Karpas-422 (cell line): ENCODE data around the gene NT5DC3. TPM values are rescaled to one million over a fixed set of nuclear protein-coding genes. Genes with fewer than 3 reads are reported as not detected.

Source experiments
- DNase-seq: peaks from one replicate; pipeline ENCODE4 v3.0.0-alpha.2; 2015
- H2AFZ ChIP-seq: fragments of 200-600 bp; sonication (generic); 2 replicates; pipeline ENCODE4 v1.6.1; 2014; ENCODE audit warnings: antibody characterized with exemption, low read length, mixed read lengths
- H3K27ac ChIP-seq: fragments of 200-600 bp; sonication (generic); 2 replicates; pipeline ENCODE4 v1.5.1; 2014; ENCODE audit warnings: mild to moderate bottlenecking, low read length, moderate library complexity
- H3K27me3 ChIP-seq: fragments of 200-600 bp; sonication (generic); 2 replicates; pipeline ENCODE4 v1.6.1; 2014; ENCODE audit warnings: low read length, mixed read lengths
- H3K36me3 ChIP-seq: fragments of 200-600 bp; sonication (generic); 2 replicates; pipeline ENCODE4 v1.6.1; 2014; ENCODE audit warnings: low read length, mixed read lengths; ENCODE audit not compliant: insufficient read depth
- H3K4me1 ChIP-seq: fragments of 200-600 bp; sonication (generic); 2 replicates; pipeline ENCODE4 v1.6.1; 2014; ENCODE audit warnings: mild to moderate bottlenecking, low read length, mixed read lengths
- H3K4me2 ChIP-seq: fragments of 200-600 bp; sonication (generic); 2 replicates; pipeline ENCODE4 v1.6.1; 2014; ENCODE audit warnings: low read length, low read depth, mild to moderate bottlenecking; ENCODE audit not compliant: poor library complexity, severe bottlenecking
- H3K4me3 ChIP-seq: fragments of 200-600 bp; sonication (generic); 2 replicates; pipeline ENCODE4 v1.5.1; 2014; ENCODE audit warnings: mild to moderate bottlenecking, antibody characterized with exemption, low read length, mixed read lengths
- H3K79me2 ChIP-seq: fragments of 200-600 bp; sonication (generic); 2 replicates; pipeline ENCODE4 v1.6.1; 2014; ENCODE audit warnings: mild to moderate bottlenecking, low read length, mixed read lengths
- H3K9ac ChIP-seq: fragments of 200-600 bp; sonication (generic); 2 replicates; pipeline ENCODE4 v1.6.0; 2014; ENCODE audit warnings: low read length
- H3K9me2 ChIP-seq: fragments of 200-600 bp; sonication (generic), shearing (Covaris generic); replicated peaks from 2 replicates; pipeline ENCODE4 v1.6.0; 2014; ENCODE audit warnings: mild to moderate bottlenecking, low read length, moderate library complexity; ENCODE audit not compliant: insufficient read depth
- H3K9me3 ChIP-seq: fragments of 300-700, 200-600 bp; sonication (generic); 2 replicates; pipeline ENCODE4 v1.6.1; 2014; ENCODE audit warnings: low read length, mixed read lengths
- H4K20me1 ChIP-seq: fragments of 200-600 bp; sonication (generic); 2 replicates; pipeline ENCODE4 v1.6.1; 2014; ENCODE audit warnings: mild to moderate bottlenecking, antibody characterized with exemption, low read length, low read depth; ENCODE audit not compliant: insufficient read depth
- total RNA-seq: library from RNA; depleted of rRNA; stranded (reverse); fragments of >200 nt; shearing (Covaris generic); gene quantifications from 2 replicates; pipeline ENCODE4 v1.2.3, GENCODE V29; 2014; ENCODE audit warnings: low replicate concordance; rRNA removed

The NT5DC3 gene
- total RNA-seq, 1 experiment from 2014 or later = 1.7 TPM

- Histone ChIP-seq H3K79me2 (no peaks in the 10 kb centered on the region), H3K4me1 (no peaks in the 10 kb centered on the region), H3K9ac (no peak overlapping the region), H3K4me2 (no peak overlapping the region), H3K27me3 (no peaks in the 10 kb centered on the region), H3K9me3 (peaks cover 5% of the 10 kb centered on the region; the same call in 1 of the 2 replicates), H3K27ac (no peak overlapping the region), H4K20me1 (no peaks in the 10 kb centered on the region), H3K4me3 (no peak overlapping the region), H2AFZ (no peak overlapping the region), H3K9me2 (no peaks in the 10 kb centered on the region), H3K36me3 (no peaks in the 10 kb centered on the region)
- DNase-seq = no peak
Observed at GRCh38 chr12:103734863-103735262, 106.2 kb downstream of the NT5DC3 start.

- H3K9me3 ChIP-seq = peaks cover 5% of the 10 kb centered on the region; the same call in 1 of the 2 replicates
- H3K27ac ChIP-seq = no peak overlapping the region
- no peak overlapping the region for H3K4me2 ChIP-seq
- H4K20me1 ChIP-seq = no peaks in the 10 kb centered on the region
- no peak overlapping the region for H3K9ac ChIP-seq
- no peaks in the 10 kb centered on the region for H3K9me2 ChIP-seq
- no peak overlapping the region for H3K4me3 ChIP-seq
- no peaks in the 10 kb centered on the region for H3K4me1 ChIP-seq
- no peaks in the 10 kb centered on the region for H3K79me2 ChIP-seq
- no peak for DNase-seq
- no peak overlapping the region for H2AFZ ChIP-seq
- H3K36me3 ChIP-seq = no peaks in the 10 kb centered on the region
- no peaks in the 10 kb centered on the region for H3K27me3 ChIP-seq
Observed at GRCh38 chr12:103731539-103731938, 109.5 kb downstream of the NT5DC3 start.

- Histone ChIP-seq H3K79me2 (no peaks in the 10 kb centered on the region), H3K9ac (no peak overlapping the region), H2AFZ (no peak overlapping the region), H3K9me3 (peaks cover 5% of the 10 kb centered on the region; the same call in 1 of the 2 replicates), H3K9me2 (no peaks in the 10 kb centered on the region), H4K20me1 (no peaks in the 10 kb centered on the region), H3K4me1 (no peaks in the 10 kb centered on the region), H3K27me3 (no peaks in the 10 kb centered on the region), H3K36me3 (no peaks in the 10 kb centered on the region), H3K27ac (no peak overlapping the region), H3K4me2 (no peak overlapping the region), H3K4me3 (no peak overlapping the region)
- no peak for DNase-seq
Observed at GRCh38 chr12:103729499-103729898, 111.5 kb downstream of the NT5DC3 start.

GRCh38 chr12:103728323-103728722, 112.7 kb downstream of the NT5DC3 start:
- H3K9me2 ChIP-seq = no peaks in the 10 kb centered on the region
- no peak overlapping the region for H3K4me3 ChIP-seq
- H2AFZ ChIP-seq = no peak overlapping the region
- no peaks in the 10 kb centered on the region for H3K79me2 ChIP-seq
- no peak for DNase-seq
- no peaks in the 10 kb centered on the region for H3K27me3 ChIP-seq
- H4K20me1 ChIP-seq = no peaks in the 10 kb centered on the region
- H3K4me2 ChIP-seq = no peak overlapping the region
- no peak overlapping the region for H3K9ac ChIP-seq
- no peak overlapping the region for H3K27ac ChIP-seq
- no peaks in the 10 kb centered on the region for H3K4me1 ChIP-seq
- peaks cover 5% of the 10 kb centered on the region; the same call in 1 of the 2 replicates for H3K9me3 ChIP-seq
- H3K36me3 ChIP-seq = no peaks in the 10 kb centered on the region

GRCh38 chr12:103727638-103728037, 113.4 kb downstream of the NT5DC3 start:
- no peaks in the 10 kb centered on the region for H3K9me2 ChIP-seq
- no peak overlapping the region for H3K4me3 ChIP-seq
- no peaks in the 10 kb centered on the region for H3K27me3 ChIP-seq
- H3K79me2 ChIP-seq = no peaks in the 10 kb centered on the region
- H3K4me1 ChIP-seq = no peaks in the 10 kb centered on the region
- H4K20me1 ChIP-seq = no peaks in the 10 kb centered on the region
- no peak for DNase-seq
- H3K36me3 ChIP-seq = no peaks in the 10 kb centered on the region
- H3K9me3 ChIP-seq = peaks cover 5% of the 10 kb centered on the region; the same call in 1 of the 2 replicates
- no peak overlapping the region for H3K4me2 ChIP-seq
- no peak overlapping the region for H2AFZ ChIP-seq
- H3K27ac ChIP-seq = no peak overlapping the region
- no peak overlapping the region for H3K9ac ChIP-seq

GRCh38 chr12:103725398-103725797, 115.6 kb downstream of the NT5DC3 start:
- Histone ChIP-seq H3K27ac (no peak overlapping the region), H3K9me2 (no peaks in the 10 kb centered on the region), H4K20me1 (no peaks in the 10 kb centered on the region), H3K36me3 (no peaks in the 10 kb centered on the region), H2AFZ (no peak overlapping the region), H3K27me3 (no peaks in the 10 kb centered on the region), H3K9me3 (no peaks in the 10 kb centered on the region), H3K4me3 (no peak overlapping the region), H3K9ac (no peak overlapping the region), H3K4me1 (no peaks in the 10 kb centered on the region), H3K4me2 (no peak overlapping the region), H3K79me2 (no peaks in the 10 kb centered on the region)
- DNase-seq = no peak

Other genes starting within 250 kb of the NT5DC3 start
- gene HSP90B1, start 89.2 kb upstream of the NT5DC3 start, total RNA-seq = 327 and 334 TPM in 2 replicates
- gene TDG, start 124.6 kb upstream of the NT5DC3 start, total RNA-seq = 28.0 and 38.9 TPM in 2 replicates
- not detected in 2 replicates for gene GLT8D2, start 209.0 kb upstream of the NT5DC3 start, total RNA-seq
- 9.6 and 17.2 TPM in 2 replicates for gene HCFC2, start 223.3 kb upstream of the NT5DC3 start, total RNA-seq